Skin of body (tissue), 2 donors: Measurements from ENCODE around the gene MRPL42. TPM values are rescaled to one million over a fixed set of nuclear protein-coding genes. Genes with fewer than 3 reads are reported as not detected.
A peak's percentile ranks its signal among the peaks of the same experiment; 100 is the strongest.
"Not testable (repeated sequence)": the region's sequence is repeated elsewhere in the genome, so short reads cannot be mapped to it uniquely, and the experiment has no call there.

Experiments used
- DNase-seq: peaks from one replicate; lab custom pipeline; 2025; lab: John Stamatoyannopoulos, UW
- total RNA-seq: library from RNA; depleted of rRNA; stranded (reverse); fragments of >200 nt; gene quantifications from one replicate; pipeline ENCODE4 v1.2.3, GENCODE V29; 2014

MRPL42 gene
- 40.7 TPM for total RNA-seq

DNA sequence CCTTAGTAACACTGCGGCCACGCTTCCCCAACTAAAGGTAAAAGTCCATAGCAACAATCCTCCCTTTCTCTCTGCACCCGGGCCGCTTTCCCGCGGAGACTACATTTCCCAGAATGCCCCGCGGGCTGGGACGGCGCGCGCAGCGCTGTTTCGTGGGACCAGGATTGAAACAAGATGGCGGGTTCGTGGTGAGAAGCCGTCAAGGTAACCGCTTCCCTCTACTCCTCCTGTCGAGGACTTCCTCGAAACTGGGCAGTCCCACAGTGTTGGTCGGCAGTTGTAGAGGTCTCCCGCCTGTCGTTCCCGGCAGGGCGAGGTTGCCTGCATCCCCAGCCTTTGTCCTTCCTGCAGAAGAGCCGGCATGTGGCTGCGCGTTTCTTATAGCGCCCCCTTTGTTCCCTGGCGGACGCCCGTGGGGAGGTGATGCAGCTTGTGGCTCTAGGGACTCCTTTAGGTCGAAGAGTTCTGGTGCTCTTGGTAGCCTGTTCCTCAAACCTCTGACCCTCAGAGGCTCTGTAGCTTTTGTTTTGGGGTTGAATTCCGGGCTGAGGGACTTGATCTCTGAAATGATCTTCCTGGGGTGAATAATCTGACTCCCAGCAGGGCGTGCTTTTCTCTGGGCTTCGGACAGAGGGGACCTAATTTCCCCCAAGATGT, at the start of gene MRPL42:
Gene MRPL42, plus strand, starts transcription at position 164 of the 657 bp plus-strand sequence. CDS start 1,772 bp downstream, outside the sequence.
- peak; percentile 88 for DNase-seq

DNA sequence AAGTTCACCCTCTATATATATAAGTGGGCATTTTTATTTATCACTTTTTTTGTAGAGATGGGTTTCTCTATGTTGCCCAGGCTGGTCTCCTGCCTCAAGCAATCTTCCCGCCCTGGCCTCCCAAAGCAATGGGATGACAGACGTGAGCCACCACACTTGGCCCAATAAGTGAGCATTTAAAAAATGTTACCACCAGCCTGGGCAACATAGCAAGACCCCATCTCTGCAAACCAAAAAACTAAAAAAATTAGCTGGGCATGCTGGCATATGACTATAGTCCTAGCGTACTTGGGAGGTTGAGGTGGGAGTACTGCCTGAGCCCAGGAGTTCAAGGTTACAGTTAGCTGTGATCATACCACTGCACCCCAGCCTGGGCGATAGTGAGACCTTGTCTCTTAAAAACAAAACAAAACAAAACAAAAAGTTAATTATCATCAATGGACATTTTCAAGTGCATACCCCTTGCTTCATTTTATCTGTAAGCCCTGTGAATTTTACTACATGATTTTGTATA, 49.3 kb upstream of the MRPL42 start:
- DNase-seq = no peak

DNA sequence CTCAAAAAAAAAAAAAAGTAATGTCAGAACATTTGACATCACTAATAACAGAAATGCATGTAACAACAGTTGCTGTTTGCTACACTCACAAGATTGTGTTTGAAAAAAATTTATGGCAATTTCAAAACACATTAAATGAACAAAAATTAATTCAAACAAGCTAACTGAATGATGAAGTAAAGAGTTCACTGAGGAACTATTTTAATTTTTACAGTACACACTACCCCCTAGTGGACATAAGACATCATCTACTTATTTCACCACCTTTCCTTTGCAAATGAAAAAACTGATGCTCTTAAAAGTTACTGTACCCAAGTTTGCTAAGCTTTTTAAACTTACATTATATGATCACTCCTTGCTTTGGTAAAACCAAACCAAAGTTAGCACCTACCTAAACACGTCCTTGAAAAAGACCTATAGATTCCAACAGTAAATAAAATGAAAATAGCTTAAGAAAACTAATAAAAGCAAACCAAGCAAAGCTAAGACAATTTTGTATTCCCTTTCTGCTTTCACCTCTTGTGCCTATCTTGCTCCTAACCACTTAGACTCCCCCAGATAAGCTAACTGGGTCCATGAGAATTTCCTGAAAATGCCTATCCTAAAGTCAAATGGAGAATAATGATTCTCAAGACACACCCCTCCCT, 47.8 kb upstream of the MRPL42 start:
- DNase-seq = peak; percentile 49

DNA sequence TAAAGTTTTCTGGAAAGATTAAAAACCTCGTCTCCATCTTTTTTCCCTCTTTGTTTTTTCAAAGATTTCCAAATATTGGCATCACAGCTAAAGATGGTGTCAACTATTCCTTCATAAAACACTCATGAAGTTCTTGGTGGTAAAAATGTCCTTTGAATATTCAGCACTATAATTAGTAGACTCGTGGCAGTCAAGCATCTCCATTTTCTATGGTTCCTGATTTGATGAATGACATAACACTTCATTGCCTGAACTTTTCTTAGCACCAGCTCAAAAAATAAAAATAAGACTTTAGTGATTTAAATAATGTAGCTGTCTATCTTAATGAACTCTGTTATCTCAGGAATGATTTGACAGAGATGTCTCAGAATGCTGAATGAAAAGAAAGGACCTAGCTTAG, 45.3 kb upstream of the MRPL42 start:
- no peak for DNase-seq

DNA sequence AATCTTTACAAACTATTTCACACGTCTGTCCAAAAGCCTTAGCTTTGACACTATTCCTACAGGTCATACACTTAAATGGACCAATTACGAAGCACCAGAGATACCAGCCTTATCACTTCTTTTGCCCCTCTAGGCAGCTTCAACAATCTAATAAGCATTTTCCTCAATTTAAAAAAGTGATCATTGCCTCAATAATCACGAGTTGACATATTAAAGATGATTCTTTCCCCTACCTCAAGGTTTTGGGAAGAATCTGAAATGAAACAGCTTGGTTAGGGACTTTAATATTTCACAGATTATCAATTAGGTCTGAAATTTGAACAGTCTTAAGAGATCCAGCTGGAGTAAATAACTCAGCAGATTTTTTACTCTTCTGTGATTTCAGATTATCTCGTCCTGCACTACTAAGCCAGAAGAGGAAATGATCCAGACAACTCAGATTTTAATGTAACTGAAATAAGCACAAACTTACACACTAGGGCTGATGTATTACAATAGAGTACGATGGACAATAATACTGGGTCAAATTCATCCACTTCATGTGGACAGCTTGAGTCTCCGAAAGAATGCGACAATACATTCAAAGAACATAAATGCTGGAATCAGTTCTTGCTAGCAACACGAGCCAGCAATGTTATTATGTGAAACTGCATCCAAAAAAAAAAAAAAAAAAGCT, 41.4 kb upstream of the MRPL42 start:
- peak; percentile 24 for DNase-seq

- DNase-seq = no peak
Observed at GRCh38 chr12:93426412-93426805, 40.9 kb upstream of the MRPL42 start.

- DNase-seq = no peak
Observed at GRCh38 chr12:93427779-93428564, 39.3 kb upstream of the MRPL42 start.

DNA sequence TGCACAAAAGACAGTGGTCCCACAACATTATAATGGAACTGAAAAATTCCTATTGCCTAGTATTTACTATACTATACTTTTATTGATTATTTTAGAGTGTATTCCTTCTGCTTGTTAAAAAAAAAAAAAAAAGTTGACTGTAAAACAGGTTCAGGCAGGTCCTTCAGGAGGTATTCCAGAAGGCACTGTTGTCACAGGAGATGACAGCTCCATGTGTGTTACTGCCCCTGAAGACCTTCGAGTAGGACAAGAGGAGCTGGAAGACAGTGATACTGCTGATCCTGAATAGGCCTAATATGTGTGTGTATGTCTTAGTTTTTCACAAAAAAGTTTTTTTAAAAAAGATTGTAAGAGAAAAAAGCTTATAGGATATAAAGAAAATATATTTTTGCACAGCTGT, 37.9 kb upstream of the MRPL42 start:
- DNase-seq = no peak

- DNase-seq = no peak
Observed at GRCh38 chr12:93429852-93430251, 37.5 kb upstream of the MRPL42 start.

- DNase-seq = no peak
Observed at GRCh38 chr12:93430280-93430679, 37.0 kb upstream of the MRPL42 start.

DNA sequence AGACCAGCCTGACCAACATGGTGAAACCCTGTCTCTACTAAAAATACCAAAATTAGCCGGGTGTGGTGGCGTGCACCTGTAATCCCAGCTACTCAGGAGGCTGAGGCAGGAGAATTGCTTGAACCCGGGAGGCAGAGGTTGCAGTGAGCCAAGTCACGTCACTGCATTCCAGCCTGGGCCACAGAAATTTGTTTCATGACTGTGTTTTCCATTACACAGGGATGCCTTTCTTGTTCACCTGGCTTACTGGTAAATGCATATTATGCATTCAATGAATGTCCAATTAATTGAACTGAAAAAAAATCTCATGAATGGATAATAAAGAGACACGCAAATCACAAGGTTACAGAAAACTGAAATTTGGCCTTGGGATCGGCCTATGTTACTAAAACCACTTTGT, 35.3 kb upstream of the MRPL42 start:
- not testable (repeated sequence) for DNase-seq

GRCh38 chr12:93434256-93434865, 33.0 kb upstream of the MRPL42 start:
- no peak for DNase-seq

- DNase-seq = no peak
Observed at GRCh38 chr12:93438266-93439050, 28.9 kb upstream of the MRPL42 start.

DNA sequence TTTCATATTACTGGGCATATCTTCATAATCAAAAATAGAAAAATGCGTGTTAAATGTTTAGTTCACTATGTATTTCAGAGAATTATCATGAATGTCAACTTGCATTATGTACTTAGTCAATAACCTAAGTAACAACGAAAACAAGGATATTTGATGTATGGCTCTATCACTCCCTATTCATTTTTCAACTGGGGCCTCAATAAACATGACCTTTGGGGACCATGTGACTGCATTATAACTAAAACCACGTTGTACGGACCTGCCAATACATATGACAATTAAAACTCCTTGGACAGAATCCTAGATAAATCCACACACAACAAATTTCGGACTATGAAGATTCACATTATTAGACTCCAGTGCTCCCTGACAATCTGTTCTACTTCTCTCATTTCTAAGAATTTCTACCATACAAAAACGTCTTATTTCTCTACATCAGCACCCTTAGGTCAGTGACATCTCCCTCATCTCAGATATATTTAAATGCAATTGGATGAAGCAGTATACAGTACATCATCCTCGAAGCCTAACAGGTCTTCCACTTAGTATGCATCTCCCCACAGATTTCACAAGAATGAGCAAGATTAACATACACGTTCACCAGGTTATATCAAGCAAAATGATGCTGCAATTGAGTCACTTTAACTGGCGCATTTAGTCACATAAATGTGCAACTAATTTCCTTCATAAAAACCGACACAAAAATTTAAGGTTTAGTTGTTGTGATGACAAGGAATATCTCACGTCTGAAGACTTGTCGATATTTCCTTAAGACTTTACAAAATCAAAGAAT, 27.1 kb upstream of the MRPL42 start:
- DNase-seq = no peak

DNA sequence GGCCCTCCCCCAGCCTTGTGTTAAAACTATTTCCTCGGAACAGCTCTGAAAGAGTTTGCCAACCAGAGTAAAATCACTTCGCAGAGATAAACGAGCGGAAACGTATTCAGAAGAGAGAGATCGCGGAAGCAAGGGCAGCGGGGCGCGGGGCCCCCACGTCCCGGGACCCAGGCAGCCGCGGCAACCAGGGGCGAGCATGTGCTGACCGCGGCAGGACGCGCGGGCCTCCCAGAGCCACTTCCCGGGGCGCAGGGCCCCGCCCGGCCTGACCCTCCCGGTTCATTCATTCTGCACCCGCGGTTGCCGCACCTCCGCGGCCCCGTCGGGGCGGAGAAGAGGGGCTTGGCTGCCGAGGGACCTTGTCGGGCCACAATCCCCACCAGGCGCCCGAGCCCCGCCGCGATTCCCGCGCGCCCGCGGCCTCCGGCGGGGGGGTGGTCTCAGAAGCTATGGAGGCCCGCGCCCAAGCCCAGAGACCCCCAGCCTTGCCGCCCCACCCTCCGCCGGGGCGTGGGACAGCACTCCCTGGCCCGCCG, 26.2 kb upstream of the MRPL42 start:
- no peak for DNase-seq

- DNase-seq = peak; percentile 96
Observed at GRCh38 chr12:93441617-93442410, 25.5 kb upstream of the MRPL42 start, which contains the start of gene UBE2N. TSS of gene UBE2N (minus strand) at chr12:93441947. CDS start at chr12:93441884, 63 bp downstream.

DNA sequence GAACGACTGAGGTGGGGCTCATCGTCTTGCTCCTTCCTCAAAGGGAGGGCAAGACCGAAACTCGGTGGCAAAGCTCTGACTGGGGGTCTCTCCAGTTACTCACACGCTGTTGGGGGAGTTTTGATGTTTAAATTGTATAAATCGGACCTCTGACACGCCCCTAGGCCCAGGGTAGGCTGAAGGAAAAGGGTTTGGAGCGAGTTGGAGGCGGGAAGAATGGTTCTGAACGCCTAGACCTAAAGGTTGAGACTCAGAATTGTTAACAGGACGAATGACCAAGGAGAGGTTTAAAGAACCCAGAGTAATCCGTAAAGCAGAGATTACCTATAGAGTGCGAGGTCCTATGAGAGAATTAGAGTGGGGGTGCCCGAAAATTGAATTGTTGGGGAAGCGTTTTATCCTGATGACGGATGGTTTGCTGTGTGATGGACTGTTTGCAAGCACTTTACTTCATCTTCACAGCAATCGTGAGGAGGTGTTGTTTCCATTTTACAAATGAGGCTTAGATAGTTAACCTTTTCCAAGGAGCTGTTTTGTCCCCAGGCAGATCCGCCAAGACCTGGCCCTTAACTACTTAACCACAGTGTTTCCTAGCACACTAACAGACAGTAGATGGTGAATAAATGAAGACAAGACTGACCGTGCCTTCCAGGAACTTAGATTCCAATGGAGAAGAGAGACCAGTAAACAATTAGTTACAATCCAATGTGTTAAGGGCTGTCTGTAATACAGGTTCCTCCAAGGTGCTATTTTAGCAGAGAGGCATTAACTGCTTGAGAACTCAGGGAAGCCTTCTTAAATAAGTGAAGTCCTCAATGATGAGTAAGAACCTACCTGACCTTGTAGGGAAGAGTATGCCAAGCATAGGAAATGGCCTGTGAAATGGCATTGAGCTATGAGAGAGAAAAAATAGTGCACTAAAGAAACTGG, 24.6 kb upstream of the MRPL42 start:
- DNase-seq = no peak
